OCI-LY3 (cell line): ENCODE results near the gene ERC2.

Source experiments
- EZH2phosphoT487 ChIP-seq: fragments of 200-600 bp; shearing (Covaris generic); IDR thresholded peaks from 2 replicates; pipeline ENCODE4 v1.6.1; 2018; ENCODE audit warnings: antibody characterized with exemption, mixed run types, low read depth
- TF ChIP-seq, protein P1 (sequence below): fragments of 200-600, 300-600 bp; sonication (generic); IDR thresholded peaks from 2 replicates; pipeline ENCODE4 v1.5.1; 2014; ENCODE audit warnings: antibody characterized with exemption, low read length, low read depth

DNA sequence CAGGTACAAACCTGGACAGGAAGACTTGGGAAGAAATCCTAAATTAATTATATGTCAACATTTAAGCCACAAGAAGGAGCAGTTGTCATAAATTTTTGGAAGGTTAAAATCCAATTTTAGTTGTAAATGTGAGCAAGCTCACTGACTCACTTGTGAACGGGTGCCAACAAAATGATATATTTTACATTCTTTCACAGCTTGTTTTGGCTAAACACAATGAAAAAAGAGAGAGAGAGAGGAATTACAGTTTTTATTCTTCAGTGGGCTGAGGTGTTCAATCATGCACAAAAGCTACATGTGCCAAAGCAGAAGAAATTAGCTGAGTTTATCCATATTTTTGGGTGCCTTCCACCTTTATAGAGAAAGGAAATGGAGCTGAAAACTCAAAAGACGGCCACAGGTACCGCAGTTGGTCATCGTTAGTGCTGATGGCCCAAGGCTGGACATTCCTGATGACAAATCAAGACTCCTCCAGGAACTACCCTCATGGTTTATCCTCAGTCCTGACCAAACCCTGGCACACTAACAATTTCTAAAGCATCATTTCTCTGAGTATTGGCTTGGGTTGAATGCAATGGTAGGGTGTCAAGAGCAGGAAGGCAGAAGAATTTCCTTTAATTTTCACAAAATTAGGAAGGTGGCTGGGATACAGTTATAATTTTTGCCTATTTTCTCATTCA, 943.6 kb downstream of the ERC2 start:
- TF ChIP-seq, protein P1, sequence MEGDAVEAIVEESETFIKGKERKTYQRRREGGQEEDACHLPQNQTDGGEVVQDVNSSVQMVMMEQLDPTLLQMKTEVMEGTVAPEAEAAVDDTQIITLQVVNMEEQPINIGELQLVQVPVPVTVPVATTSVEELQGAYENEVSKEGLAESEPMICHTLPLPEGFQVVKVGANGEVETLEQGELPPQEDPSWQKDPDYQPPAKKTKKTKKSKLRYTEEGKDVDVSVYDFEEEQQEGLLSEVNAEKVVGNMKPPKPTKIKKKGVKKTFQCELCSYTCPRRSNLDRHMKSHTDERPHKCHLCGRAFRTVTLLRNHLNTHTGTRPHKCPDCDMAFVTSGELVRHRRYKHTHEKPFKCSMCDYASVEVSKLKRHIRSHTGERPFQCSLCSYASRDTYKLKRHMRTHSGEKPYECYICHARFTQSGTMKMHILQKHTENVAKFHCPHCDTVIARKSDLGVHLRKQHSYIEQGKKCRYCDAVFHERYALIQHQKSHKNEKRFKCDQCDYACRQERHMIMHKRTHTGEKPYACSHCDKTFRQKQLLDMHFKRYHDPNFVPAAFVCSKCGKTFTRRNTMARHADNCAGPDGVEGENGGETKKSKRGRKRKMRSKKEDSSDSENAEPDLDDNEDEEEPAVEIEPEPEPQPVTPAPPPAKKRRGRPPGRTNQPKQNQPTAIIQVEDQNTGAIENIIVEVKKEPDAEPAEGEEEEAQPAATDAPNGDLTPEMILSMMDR = no peak
- TF ChIP-seq EZH2phosphoT487 = no peak
